NCI-H446 (cell line): ENCODE data around the gene SLC44A1.
A peak's percentile ranks its signal among the peaks of the same experiment; 100 is the strongest.
"Not testable (repeated sequence)": the region's sequence is repeated elsewhere in the genome, so short reads cannot be mapped to it uniquely, and the experiment has no call there.

Experiments
- DNase-seq, 2 experiments: peaks; one replicate each; lab custom pipeline; 2025; lab: John Stamatoyannopoulos, UW

Gene SLC44A1

DNA sequence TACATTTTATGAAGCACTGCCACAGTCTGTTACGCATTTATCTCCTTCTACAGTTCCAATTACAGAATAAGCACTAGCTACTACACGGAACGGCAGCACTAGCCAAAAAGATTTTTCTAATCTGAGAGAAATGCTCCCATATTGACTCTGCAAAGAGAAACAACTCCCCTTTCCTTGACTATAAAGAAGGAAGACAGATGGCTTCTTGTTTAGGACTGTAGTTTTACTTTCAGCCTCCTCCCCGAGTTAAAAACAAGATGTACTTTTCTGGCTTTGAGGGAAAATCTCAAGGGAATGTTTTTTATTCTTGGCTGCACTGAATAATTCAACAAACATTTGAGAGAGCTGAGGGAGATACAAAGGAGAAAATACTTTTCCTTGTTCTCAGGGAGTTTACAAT, 1.9 kb upstream of the SLC44A1 start:
- no peak for DNase-seq

DNA sequence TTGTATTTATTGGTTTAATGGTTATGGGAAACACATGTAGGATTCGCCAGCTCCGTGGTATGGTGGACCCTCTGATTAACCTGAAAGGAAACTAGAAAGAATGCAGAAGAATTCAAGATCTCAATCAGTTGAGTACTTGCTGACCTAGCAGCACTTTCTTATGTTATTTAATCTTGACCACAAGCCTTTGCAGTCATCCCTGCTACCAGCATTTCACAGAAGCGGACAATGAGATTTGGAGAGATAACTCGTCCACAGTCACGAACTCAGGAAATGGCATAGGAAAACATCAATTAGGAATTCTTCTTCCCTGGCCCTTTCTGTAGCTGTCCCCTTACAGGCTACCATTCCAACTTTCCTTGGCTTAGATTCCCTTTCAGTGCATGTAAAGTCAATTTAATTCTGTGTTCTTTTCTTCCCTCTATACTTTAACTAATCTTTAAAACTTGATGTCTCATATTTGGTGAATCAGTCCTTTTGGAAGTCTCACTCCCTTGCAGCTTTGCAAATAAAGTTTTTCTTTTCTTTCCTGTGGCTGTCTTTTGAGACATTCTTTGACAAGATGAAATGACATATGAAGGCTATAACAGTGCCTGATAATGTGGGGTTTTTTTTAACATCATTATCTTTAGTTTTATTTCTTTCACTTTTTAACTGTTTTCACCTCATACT, 1.3 kb upstream of the SLC44A1 start:
- DNase-seq, result no peak

DNA sequence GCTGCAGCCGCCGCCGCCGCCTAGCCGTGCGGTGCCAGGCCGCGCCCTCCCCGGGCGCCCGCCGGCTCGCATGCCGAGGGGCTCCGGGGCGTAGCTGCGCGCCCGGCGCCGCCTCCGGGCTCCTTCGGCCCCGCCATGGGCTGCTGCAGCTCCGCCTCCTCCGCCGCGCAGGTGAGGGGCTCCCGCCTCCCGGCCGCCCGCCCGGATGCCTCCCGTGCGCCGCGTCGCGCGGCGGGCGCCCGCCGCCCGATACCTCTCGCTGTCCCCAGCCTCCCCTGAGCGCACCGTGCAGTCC, 230 bp downstream of the SLC44A1 start:
- peak in 1 of 2 experiments; percentile 48 for DNase-seq

DNA sequence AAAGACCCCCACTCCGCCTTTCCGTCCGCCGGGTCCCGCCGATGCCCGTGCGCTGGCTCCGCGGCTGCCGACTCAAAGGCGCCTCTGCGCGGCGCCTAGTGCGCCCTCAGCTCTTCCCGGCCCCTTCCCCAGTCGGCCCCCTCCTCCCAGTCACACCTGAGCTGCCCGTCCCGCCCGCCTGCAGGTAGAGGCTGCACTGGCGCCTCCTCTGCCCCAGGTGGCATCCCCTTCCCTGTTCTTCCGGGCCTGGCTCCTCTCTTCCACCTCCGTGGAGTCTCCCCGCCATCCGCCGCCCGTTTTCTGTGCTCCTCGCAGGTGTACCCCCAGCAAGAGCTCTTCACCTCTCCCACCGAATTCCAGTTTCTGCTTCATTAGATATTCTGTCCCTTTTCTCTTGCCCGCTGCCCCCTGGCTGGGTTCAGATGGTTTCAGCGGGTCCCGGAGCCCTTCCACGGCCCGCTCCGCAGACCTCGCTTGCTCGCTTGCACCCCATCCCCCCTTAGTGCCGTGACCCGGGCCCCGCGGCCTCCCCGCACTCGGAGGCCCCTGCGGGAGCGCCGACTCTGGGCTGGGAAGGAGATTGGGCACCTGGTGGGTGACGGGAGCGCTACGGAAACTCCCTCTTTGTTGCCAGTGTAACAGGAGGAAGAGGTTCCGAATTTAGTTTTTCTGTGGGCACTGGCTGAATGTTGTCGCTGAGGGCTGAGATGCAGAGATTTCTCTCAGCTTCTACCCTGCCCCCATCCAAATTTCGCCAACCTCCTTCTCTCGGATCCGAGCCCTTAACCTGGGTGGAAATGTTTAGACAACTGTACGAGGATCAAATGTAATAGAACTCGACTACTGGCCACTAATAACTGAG, 809 bp downstream of the SLC44A1 start:
- DNase-seq, result peak in 1 of 2 experiments; percentile 48

DNA sequence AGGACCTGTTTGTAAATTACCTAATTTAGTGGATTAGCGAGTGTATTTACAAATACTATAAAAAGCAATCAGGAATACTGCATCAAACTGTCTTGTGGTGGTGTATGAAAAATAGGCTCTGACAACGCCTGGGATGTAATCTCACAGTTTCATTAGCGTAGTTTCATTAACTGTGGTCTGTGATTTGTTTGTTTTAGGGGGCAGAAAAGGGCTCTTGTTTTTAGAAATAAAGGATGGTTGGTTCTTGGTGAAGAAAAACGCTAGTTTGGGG, 1.4 kb downstream of the SLC44A1 start:
- DNase-seq, result no peak

DNA sequence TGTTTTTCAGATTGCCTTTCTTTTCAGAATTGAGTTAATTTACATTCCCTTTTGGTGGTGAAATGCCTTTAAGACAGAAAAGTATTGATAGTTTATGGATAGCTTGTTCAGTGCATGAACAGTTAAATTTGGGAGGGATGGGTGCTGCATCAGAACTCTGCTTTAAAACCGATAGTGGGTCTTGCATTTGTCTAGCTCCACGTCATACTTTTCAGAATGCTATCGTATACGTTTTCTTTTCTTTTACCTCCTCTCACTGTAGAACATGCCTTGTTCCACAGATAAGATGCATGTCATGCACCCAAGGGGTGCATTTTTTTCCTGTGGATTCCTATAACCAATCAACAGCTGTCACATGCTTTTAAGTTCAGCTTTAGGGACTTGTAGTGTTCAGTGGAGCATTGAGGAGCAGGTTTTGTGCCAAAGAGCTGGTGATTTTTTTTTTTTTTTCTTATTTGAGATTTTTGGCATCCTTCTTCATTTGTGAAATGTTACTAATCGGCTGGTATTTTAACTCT, 2.3 kb downstream of the SLC44A1 start:
- peak in 1 of 2 experiments; percentile 38 for DNase-seq

DNA sequence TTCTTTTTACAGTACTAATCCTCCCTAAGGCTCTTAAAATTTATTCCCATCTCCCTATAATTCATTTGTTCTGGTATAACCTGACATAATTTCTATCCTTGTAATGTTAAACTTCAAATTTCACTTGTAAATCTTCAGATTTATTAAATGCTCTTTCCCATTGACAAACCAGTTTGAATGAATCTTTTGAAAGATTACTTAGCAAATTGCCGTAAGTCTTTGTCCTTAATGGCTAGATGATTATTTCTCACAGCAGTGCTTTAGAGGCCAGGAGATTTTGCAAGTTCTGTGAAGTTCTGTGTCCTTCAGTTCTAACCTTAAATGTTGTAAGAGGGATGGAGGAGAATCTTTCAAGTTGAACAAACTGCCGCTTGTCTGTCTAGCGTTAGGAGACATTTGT, 4.2 kb downstream of the SLC44A1 start:
- no peak for DNase-seq

DNA sequence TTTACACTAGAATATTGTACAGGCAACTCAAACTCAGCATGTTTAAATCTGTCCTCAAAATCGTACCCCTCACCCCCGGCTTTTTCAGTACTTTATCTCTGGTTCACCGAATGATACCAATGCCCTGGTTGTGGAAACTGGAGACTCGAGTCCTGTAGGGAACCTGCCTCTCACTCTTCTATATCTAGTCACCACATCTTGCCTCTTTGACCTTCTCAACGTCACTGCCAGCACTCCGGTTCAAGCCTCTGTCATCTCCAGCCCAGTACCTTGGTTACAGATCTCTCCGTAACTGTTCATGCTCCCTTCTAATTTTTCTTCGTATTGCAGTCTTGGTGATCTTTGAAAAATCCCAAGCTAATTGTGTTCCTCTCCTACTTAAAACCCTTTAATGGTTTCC, 6.7 kb downstream of the SLC44A1 start:
- no peak for DNase-seq

DNA sequence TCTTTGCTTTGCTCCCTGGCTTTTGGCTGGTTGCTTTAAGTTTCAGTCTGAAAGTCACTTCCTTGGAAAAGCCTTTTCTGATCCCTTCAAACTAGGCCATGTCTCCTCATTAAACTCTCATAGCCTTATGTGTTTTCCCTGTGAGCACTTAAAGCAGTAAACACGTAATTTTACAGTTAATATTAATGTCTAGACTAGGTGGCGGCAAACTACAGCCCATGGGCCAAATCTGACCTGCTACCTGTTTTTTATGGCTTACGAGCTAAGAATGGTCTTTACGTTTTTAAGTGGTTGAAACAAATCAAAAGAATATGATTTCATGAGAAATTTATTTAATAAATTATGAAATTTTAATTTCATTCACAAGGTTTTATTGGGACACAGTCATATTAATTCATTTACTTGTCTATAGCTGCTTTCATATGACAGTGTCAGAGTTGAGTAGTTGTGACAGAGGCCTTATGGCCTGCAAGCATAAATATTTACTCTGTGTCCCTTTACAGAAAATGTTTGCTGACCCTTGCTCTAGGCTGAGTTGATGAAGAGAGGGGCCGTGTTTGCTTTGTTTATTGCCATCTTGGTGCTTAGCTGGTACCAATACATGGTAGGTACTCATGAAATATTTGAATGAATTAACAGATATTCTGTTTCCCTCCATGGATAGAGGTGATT, 7.4 kb downstream of the SLC44A1 start:
- no peak for DNase-seq

DNA sequence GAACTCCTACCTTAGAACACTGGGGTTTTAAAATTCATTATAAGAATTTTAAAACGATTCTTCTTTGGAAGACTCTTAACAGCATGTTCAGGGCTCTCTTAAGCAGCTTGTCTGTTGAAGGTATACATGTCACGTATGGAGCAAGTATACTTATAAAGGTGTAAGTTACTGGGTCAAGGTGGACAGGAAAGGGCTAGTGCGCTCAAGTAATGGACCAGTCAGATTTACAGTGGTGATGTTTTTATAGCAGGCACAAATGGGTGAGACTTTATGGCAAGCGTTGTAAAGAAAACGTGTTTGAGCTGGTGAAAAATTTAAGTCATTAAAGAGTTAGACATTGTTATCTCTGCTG, 7.9 kb downstream of the SLC44A1 start:
- DNase-seq, result no peak

DNA sequence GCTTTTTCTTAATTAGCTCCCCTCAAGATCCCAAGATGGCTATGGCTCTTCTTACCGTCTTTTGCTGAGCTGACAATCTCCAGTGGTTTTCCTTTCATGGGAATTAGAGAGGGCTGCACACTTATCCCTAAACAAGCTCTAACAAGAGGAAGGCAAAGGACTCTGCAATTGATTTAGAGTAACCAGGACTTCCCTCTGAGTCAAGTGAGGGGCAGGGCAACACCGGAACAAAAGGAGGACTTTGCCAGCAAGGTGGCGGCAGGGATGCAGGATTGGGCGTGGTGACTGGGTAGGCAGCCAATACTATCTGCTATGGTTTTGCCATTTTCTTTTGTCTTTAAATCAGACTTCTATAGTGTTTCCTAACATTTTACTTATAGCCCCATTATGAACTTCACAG, 9.8 kb downstream of the SLC44A1 start:
- DNase-seq, result no peak

DNA sequence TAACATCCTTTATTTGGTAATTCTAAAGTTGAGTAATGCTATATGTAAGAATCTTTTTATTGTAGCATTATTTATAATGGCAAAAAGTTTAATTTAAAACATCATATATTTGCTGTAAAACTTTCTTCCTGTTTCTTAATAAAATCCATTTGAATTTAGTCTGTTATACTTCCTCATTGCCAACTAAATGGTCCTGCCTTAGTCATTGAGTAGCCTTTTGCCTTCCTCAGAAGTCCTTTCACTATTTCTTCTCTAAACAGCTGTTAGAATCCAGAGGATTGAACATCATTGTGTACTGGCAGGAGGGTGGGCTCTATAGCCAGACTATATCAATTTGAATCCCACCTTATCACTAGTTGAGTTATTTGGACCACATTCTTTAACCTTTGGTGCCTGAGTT, 11.0 kb downstream of the SLC44A1 start:
- no peak for DNase-seq

DNA sequence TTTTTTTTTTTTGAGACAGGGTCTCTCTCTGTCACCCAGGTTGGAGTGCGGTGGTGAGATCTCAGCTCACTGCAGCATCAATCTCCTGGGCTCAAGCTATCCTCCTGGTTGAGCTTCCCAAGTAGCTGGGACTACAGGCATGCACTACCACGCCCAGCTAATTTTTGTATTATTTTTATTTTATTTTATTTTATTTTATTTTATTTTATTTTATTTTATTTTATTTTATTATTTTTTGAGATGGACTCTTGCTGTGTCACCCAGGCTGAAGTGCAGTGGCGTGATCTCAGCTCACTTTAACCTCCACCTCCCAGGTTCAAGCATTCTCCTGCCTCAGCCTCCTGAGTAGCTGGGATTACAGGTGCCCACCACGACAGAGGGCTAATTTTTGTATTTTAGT, 12.1 kb downstream of the SLC44A1 start:
- not testable (repeated sequence) for DNase-seq

DNA sequence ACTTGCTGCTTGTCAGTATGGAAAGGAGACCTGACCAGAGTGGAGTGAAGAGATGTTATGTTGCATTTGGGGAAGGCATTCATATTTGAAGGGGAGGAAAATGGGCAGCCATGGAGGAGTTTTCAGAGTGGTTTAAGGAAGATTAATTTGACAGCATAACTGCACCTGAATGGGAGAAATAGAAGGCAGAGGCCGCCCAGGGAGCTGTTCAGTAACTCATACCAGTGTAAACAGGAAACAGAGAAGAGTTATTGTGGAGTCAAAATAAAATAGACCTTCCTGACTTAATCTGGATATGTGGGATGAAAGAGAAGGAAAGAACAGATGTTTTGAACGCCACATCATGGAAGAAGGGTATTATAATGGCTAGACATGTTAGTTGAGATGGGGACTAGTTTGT, 13.4 kb downstream of the SLC44A1 start:
- no peak for DNase-seq

DNA sequence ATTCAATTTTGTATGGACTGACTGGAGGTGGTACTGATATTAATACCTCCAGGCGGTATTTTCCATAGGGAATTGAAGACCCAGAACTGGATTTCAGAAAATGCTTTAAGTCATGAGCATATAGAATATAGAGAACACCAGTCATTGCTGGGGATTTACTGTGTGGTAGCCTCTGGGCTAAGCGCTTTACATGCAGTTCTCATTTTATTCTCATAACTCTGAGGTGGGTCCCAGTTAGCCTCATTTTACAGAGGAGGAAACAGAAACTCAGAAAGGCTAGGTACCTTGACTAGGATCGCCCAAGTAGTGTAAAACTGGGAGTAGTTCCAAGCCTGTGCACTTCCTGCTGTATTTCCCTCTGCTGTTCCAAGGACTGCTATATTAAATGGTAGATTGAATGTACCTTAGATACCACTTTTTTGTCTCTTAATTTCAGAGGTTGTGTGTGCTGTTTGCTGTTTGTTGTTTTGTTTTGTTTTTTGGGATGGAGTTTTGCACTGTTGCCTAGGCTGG, 13.8 kb downstream of the SLC44A1 start:
- no peak for DNase-seq

DNA sequence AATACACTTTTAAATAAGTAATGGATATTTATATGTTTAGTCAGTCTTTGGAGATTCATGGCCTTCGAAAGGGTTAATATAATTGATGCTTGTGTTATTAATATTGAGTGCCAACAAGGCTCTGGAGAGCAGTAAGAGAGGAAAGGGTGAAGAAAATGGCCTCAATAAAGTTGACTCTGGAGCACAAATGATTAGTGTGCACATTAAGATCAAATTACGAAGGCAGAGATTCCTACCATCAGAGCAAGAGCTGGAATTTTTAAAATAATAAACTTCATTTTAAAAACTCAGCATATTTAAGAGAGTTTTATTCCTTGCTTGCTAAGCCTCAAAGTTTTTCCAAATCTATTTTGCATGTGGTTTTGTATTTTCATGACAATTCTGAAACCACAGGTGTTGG, 14.8 kb downstream of the SLC44A1 start:
- DNase-seq, result no peak

DNA sequence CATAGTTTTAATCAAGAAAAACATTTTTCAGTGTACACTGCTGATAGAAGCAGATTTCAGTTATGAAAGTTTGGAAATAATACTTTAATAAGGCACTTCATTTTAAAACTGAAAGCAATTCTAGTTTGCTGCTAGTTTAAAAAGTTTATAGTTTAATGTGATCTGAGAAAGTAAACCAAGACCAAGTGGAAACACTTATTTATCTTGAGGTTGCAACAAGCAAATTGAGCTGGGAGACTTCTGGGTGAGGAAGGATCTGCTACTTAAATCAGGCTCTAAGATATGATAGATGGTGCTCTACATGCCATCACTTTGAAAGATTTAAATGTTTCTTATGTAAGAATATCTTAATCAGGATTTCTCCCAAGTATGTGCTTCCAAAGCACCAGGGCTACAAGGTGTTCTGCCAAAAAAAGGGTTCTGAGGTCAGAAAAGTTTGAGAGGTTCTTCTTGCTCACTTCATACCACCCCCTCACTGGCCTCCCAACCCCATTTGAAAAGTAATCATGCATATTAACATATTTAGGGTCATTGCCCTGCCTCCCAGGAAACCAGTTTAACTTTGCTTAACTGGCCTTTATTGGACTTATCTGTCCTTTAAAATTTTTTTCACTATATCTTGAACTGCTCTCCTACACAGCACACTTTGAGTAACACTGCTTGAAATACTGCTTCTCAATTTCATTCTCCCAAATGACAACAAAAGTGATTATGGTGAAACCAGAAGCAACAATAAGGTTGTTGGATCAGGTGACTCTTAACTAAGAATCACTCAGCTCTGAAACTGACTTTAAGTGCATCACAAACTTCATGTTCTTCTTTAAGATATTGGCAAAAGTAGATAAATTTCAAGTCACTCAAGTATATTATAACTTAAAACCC, 15.5 kb downstream of the SLC44A1 start:
- no peak for DNase-seq

DNA sequence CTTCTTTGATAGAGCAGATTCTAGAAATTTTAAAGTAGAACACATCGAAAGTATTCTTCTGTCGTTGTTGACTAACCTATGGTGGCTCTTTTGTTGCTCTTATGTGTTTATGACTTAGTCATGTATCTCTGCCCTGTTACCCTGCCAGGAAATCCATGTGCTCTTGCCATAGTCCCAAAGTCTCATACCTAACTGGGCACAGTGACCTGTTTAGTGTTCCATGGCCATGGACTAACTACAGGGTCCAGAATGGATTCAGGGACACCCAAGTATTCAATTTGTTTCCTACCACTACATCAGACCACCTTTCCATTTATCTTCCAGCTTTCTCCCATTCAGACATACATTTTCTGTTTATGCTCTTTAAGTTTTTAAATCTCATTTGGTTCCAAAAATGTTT, 18.0 kb downstream of the SLC44A1 start:
- DNase-seq, result no peak

DNA sequence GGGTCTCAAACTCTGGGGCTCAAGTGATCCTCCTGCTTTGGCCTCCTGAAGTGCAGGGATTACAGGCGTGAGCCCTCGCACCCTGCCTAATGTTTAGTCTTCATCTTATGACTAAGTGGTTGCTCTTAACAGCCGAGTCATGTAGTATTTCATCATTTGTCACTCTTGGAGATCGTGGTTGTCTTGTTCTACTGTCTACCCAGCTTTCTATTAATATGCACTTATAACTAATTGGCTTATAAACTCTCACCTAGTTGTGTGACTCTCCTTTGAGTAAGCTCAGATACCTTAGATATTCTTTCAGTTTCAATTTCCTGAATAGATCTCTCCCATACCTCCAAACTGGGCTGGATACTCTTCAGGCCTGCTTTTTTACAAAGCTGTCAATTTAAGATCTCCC, 19.9 kb downstream of the SLC44A1 start:
- DNase-seq, result no peak

DNA sequence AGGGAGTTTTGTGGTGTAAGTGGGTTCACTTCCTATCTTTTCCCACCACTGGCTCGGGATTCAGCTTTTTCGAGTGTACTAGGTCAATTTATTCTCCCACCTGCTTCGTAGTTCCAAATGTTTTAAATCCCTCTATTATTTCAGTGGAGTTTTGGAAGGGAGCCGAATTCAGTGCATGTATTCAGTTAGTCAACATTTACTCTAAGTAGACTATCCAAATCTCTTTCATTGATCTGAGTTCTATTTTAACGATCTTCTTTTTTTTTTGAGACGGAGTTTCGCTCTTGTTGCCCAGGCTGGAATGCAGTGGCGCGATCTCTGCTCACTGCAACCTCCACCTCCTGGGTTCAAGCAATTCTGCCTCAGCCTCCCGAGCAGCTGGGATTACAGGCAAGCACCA, 23.8 kb downstream of the SLC44A1 start:
- DNase-seq, result not testable (repeated sequence)

DNA sequence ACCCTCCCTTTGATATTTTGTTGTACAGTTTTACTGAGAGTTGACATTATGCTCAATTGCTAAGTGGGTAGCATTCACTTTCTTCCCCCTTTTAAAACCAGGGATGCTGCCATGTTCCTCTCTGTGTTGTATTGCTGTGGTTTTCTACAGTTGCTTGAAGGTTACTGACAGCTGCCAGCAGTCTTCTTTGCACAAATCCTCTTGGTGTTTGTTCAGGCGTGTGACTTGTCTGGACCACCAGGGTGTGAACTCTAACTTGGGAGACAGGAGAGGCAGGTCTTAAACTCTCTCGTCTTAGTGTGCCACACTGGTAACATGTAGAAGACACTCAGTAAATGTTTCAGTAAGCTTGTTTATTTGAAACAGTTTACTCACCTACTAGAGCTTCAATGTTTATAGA, 25.1 kb downstream of the SLC44A1 start:
- DNase-seq, result no peak

DNA sequence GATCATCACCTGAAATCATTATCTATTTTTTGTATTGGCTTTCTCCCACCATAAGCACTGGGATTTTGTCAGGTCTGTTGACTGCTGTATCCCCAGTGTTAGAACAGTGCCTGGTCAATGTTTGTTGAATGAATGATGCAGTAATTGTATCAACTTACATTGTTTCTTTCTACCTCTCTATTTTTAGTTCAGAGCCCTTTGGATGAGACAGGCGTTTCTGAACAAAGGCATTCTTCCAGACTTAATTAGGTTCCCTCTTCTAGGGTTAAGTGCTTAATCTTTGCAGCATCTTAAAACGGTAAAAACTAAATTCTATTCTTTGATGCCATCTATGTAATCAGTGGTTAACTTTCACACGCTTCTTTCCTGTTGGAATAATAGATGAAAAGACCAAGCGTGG, 26.3 kb downstream of the SLC44A1 start:
- no peak for DNase-seq
